Chondrocyte (in vitro differentiated cells): Measurements from ENCODE around the gene RNU7-1. TPM values are rescaled to one million over a fixed set of nuclear protein-coding genes. Genes with fewer than 3 reads are reported as not detected.
"Not testable (repeated sequence)": the region's sequence is repeated elsewhere in the genome, so short reads cannot be mapped to it uniquely, and the experiment has no call there.

Experiments
- DNase-seq: peaks from one replicate; pipeline ENCODE4 v3.0.0; 2021; ENCODE audit warnings: mixed read lengths, low spot score
- H3K27ac Mint-ChIP-seq: one replicate; pipeline ENCODE4 v1.8.0; 2021; ENCODE audit warnings: mild to moderate bottlenecking, moderate library complexity, mixed read lengths; ENCODE audit not compliant: unreplicated experiment
- H3K27me3 Mint-ChIP-seq: 2 replicates; pipeline ENCODE4 v1.8.0; 2021; ENCODE audit warnings: low read depth, mixed read lengths
- H3K36me3 Mint-ChIP-seq: 2 replicates; pipeline ENCODE4 v1.8.0; 2021; ENCODE audit warnings: low read depth, mixed read lengths
- H3K4me1 Mint-ChIP-seq: 2 replicates; pipeline ENCODE4 v1.8.0; 2021; ENCODE audit warnings: low read depth, mild to moderate bottlenecking, mixed read lengths
- H3K4me3 Mint-ChIP-seq: one replicate; pipeline ENCODE4 v1.8.0; 2021; ENCODE audit warnings: mild to moderate bottlenecking, moderate library complexity, mixed read lengths; ENCODE audit not compliant: unreplicated experiment
- H3K9me3 Mint-ChIP-seq: 2 replicates; pipeline ENCODE4 v1.8.0; 2021; ENCODE audit warnings: low read depth, mixed read lengths
- CTCF ChIP-seq: fragments of 200-600 bp; sonication (generic); IDR thresholded peaks from 2 replicates; pipeline ENCODE4 v1.5.0; 2021; ENCODE audit warnings: antibody characterized with exemption, mild to moderate bottlenecking, moderate library complexity
- total RNA-seq: library from RNA; stranded (reverse); gene quantifications from 3 replicates; pipeline ENCODE4 v1.2.1, GENCODE V29; 2021

Gene RNU7-1
- total RNA-seq, 1 donor from 2014 or later = not detected

DNA sequence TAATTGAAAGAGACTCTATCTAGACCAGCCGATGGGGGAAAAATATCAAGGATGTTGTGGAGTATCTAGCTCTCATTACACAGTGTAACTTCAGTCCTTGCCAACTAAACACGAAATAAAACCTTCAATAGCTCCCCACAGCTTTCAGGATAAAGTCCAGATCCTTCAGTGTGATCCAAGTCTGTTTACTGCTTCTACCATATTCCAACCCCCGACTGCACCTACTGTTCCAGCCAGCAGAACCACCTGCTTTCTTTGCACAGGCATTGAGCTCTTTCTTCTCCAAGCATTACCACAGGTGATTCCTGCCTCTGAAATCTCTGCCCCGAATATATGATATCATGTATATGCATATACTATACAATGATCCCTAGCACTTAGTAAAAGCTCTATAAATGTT, 41.2 kb upstream of the RNU7-1 start:
- no peaks in the 10 kb centered on the region for H3K4me1 Mint-ChIP-seq
- no peak overlapping the region for H3K4me3 Mint-ChIP-seq
- TF ChIP-seq CTCF = no peak
- H3K27ac Mint-ChIP-seq = no peak overlapping the region
- H3K9me3 Mint-ChIP-seq = no peaks in the 10 kb centered on the region
- no peaks in the 10 kb centered on the region for H3K27me3 Mint-ChIP-seq
- H3K36me3 Mint-ChIP-seq = no peaks in the 10 kb centered on the region
- no peak for DNase-seq

DNA sequence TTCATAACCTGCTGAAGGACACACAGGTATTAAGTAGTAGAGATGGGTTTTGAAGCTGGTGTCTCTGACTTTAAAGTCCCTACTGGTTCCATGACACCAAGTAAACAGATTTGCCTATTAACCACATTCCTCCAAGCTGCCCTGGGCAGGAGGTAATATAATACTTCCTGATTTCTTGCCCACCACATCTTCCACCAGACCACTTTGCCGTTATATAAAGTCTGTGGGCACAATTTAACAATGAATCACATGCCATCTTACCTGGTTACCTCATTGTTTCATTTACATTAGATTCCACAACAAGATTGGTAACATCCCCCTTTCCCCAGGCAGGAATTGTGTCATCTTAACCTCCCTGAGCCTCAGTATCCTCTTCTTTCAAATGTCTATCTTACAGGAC, 39.9 kb upstream of the RNU7-1 start:
- Mint-ChIP-seq H3K4me3 (no peak overlapping the region), H3K36me3 (no peaks in the 10 kb centered on the region), H3K27ac (peak overlapping the region; percentile 45), H3K27me3 (no peaks in the 10 kb centered on the region), H3K4me1 (no peaks in the 10 kb centered on the region), H3K9me3 (no peaks in the 10 kb centered on the region)
- TF ChIP-seq CTCF = no peak
- DNase-seq = no peak

DNA sequence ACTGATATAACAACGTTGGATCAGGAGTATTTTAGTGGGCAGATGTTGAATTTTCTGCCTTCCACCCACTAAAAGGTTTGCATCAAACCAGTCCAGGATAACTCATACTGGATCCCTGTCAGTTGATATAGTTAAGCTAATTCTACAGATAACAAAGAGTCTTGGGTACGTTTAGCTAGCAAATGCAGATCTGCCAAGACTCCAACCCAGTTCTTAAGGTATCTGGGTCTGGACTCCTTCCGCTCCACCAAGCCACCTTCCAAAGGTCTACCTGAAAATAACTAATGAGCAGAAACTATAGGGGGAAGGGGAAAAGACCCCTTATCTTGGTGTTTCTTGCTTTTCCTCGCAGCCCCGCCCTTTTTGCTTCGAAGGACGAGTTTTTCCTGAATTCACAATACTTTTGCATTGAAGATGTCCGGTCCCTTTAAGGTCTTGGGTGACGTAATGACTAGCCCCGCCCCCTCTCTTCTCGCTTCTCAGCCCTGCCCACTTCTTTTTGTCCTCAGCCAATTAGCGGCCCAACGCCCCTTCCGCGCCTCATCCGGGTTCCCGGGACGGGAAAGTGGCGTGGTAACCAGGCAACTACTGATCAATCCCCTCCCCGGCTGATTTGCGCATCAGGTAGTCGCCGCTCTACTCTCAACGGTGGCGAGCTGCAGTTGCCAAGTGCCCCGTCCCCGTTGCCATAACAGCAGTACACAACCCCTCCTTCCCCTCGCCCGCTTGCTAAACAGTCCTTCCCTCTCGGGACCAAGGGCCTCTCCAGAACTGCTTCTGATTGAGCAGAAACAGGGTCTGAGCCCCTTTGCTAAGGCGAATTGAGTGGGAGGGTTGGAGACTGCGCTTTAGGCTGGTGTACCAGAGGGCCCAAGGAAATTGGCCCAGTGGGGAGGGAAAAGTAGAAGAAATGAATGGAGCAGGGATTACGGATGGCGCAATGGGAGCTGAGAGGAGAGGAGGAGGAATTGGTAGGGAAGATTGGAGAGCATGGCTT, 39.0 kb upstream of the RNU7-1 start, which contains the start of gene LRRC23:
Gene LRRC23, plus strand, starts transcription at position 543 of the 997 bp plus-strand sequence. CDS start 812 bp downstream, outside the sequence.
- no peak for TF ChIP-seq CTCF
- no peaks in the 10 kb centered on the region for H3K27me3 Mint-ChIP-seq
- peak; percentile 96 for DNase-seq
- H3K4me1 Mint-ChIP-seq = no peaks in the 10 kb centered on the region
- no peaks in the 10 kb centered on the region for H3K9me3 Mint-ChIP-seq
- no peaks in the 10 kb centered on the region for H3K36me3 Mint-ChIP-seq
- H3K27ac Mint-ChIP-seq = peak within 1 kb of the TSS; percentile 45
- no peak within 1 kb of the TSS for H3K4me3 Mint-ChIP-seq

GRCh38 chr12:6905414-6906040, 38.1 kb upstream of the RNU7-1 start:
- Mint-ChIP-seq H3K27ac (no peak overlapping the region), H3K27me3 (no peaks in the 10 kb centered on the region), H3K36me3 (no peaks in the 10 kb centered on the region), H3K4me3 (no peak overlapping the region), H3K4me1 (no peaks in the 10 kb centered on the region), H3K9me3 (no peaks in the 10 kb centered on the region)
- TF ChIP-seq CTCF = no peak
- no peak for DNase-seq

DNA sequence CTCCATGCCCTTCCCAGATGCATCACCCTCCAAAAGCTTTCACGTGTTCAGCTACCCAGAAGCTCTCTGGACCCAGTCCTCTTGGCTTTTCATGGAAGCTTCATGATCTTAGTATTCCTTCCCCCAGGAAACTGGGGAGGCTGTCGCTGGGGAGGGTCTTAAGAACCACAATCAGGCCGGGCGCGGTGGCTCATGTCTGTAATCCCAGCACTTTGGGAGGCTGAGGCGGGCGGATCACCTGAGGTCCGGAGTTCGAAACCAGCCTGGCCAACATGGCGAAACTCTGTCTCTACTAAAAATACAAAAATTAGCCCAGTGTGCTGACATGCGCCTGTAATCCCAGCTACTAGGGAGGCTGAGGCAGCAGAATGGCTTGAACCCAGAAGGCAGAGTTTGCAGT, 35.5 kb upstream of the RNU7-1 start:
- H3K36me3 Mint-ChIP-seq, H3K4me3 Mint-ChIP-seq, H3K27ac Mint-ChIP-seq, H3K4me1 Mint-ChIP-seq, H3K27me3 Mint-ChIP-seq, H3K9me3 Mint-ChIP-seq: not testable (repeated sequence)
- DNase-seq = peak; percentile 59
